ENCODE data around the gene SLCO2B1.

DNA sequence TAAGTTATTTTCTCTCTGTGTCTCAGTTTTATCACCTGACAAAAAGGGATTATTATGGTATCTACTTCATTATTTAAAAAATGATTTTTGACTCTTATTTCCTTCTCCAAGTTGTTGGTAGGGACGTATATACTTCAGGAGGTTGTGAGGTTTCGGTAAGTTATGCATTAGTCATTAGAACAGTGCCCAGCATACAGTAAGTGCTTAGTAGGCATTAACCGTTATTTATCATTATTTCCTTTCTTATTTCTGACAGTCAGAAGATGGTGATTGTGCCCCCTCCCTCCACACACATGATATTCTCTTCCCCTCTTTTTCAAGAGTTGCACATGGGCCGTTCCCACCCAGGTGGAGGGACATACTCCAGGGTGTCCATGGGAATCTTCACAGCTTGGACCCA lies 36.1 kb downstream of the SLCO2B1 start:
- TF ChIP-seq, protein P1, sequence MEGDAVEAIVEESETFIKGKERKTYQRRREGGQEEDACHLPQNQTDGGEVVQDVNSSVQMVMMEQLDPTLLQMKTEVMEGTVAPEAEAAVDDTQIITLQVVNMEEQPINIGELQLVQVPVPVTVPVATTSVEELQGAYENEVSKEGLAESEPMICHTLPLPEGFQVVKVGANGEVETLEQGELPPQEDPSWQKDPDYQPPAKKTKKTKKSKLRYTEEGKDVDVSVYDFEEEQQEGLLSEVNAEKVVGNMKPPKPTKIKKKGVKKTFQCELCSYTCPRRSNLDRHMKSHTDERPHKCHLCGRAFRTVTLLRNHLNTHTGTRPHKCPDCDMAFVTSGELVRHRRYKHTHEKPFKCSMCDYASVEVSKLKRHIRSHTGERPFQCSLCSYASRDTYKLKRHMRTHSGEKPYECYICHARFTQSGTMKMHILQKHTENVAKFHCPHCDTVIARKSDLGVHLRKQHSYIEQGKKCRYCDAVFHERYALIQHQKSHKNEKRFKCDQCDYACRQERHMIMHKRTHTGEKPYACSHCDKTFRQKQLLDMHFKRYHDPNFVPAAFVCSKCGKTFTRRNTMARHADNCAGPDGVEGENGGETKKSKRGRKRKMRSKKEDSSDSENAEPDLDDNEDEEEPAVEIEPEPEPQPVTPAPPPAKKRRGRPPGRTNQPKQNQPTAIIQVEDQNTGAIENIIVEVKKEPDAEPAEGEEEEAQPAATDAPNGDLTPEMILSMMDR (IDR thresholded peaks at IDR 0.05), result no peak
- no peak for TF ChIP-seq POLR2A (IDR thresholded peaks at IDR 0.05)

Data from Peyer's patch (tissue), 4 donors.